IPS-20b (cell line): ENCODE data around the gene INPP5A.

Experiments used
- H3K27ac ChIP-seq: one replicate; pipeline ENCODE4 v1.5.1; 2013; ENCODE audit warnings: low read length
- H3K27me3 ChIP-seq: 2 replicates; pipeline ENCODE4 v1.6.1; 2013; ENCODE audit warnings: mild to moderate bottlenecking, low read length, inconsistent platforms; ENCODE audit not compliant: insufficient read depth
- H3K36me3 ChIP-seq: 2 replicates; pipeline ENCODE4 v1.6.1; 2013; ENCODE audit warnings: low read depth, mild to moderate bottlenecking, inconsistent platforms, low read length, moderate library complexity; ENCODE audit not compliant: insufficient read depth
- H3K4me1 ChIP-seq: 2 replicates; pipeline ENCODE4 v1.6.1; 2013; ENCODE audit warnings: mild to moderate bottlenecking, control low read depth, inconsistent platforms, low read length, moderate library complexity; ENCODE audit not compliant: insufficient read depth
- H3K4me3 ChIP-seq: 2 replicates; pipeline ENCODE4 v1.5.1; 2013; ENCODE audit warnings: mild to moderate bottlenecking, low read length, inconsistent platforms
- H3K9ac ChIP-seq: 2 replicates; pipeline ENCODE4 v1.6.1; 2013; ENCODE audit warnings: low read depth, mild to moderate bottlenecking, inconsistent platforms, low read length, moderate library complexity
- H3K9me3 ChIP-seq: 2 replicates; pipeline ENCODE4 v1.6.1; 2013; ENCODE audit warnings: mild to moderate bottlenecking, low read depth, low read length, inconsistent platforms; ENCODE audit not compliant: insufficient read depth

INPP5A gene

DNA sequence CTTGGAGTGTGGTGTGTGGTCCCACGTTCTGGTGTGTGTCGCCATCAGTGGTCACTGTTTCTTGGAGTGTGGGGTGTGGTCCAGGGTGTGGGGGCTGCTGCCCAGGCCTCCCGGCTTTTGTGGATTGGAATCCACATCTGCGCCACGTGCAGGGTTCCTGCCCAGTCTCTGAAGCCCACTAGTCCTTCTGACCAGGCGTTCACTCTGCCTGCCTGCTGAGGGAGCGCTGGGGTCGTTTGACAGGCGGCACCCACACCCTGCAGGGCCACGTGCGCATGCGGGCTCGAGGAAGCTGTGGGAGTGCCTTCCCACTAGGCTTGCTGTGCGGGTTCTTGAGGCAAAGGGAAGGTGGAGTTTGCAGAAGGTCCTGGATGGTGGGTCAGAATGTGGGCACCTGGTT lies 51.4 kb downstream of the INPP5A start:
- no peaks in the 10 kb centered on the region for H3K27me3 ChIP-seq
- no peak overlapping the region for H3K27ac ChIP-seq
- no peaks in the 10 kb centered on the region for H3K36me3 ChIP-seq
- no peak overlapping the region for H3K4me3 ChIP-seq
- no peak overlapping the region for H3K9ac ChIP-seq
- H3K4me1 ChIP-seq, result peaks cover 3% of the 10 kb centered on the region; the same call in 1 of the 2 replicates
- H3K9me3 ChIP-seq, result no peaks in the 10 kb centered on the region

DNA sequence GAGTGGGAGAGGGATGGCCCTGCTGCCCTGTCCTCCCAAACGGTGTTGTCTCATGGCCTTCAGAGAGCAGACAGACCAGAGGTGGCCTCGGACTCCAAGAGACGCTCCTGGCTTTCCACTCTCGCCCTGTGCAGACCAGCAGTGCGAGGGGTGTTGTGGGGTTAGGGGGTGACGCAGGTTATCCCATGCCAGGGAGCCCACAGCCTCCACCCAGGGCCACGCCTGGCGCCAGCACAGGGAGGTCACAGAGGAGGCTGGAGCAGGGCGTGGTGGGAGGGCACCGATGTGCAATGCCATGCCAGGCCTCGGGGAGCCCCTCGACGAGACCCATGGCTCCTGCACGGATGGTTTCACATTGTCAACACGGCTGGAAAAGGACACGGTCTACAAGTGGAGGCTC lies 52.1 kb downstream of the INPP5A start:
- Histone ChIP-seq H3K36me3 (no peaks in the 10 kb centered on the region), H3K4me1 (peaks cover 3% of the 10 kb centered on the region; the same call in 1 of the 2 replicates), H3K27ac (no peak overlapping the region), H3K27me3 (no peaks in the 10 kb centered on the region), H3K9ac (no peak overlapping the region), H3K9me3 (no peaks in the 10 kb centered on the region), H3K4me3 (no peak overlapping the region)

DNA sequence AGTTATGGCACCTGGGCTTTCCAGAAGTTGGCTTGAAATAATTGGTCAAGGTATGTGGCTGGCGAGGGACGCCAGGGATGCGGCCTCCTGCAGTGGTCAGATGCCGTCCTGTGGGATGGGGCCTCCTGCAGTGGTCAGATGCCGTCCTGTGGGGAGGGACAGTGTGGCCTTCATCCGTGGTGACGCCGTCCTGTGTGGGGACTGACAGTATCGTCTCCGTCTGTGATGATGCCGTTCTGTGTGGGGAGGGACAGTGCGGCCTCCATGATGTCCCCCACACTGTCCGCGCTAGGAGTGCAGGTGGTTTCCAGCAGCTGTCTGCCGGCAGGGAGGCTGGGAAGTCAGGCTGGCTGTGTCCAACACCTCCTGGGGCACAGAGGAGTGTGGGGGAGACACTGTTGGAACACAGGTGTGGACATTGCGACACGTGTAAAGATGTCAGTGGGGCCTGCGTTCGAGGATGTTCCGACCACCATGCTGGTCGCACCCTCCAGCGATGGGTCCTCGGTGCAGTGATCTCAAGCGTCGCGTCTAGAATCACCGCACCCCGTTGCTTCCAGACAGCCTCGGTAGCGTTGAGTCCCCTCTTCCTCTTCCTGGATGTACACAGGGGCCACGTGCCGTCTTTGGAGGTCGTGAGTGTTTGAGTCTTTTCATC lies 52.6 kb downstream of the INPP5A start:
- Histone ChIP-seq H3K9me3 (no peaks in the 10 kb centered on the region), H3K4me1 (peaks cover 3% of the 10 kb centered on the region; the same call in 1 of the 2 replicates), H3K9ac (no peak overlapping the region), H3K27ac (no peak overlapping the region), H3K27me3 (no peaks in the 10 kb centered on the region), H3K4me3 (no peak overlapping the region), H3K36me3 (no peaks in the 10 kb centered on the region)

DNA sequence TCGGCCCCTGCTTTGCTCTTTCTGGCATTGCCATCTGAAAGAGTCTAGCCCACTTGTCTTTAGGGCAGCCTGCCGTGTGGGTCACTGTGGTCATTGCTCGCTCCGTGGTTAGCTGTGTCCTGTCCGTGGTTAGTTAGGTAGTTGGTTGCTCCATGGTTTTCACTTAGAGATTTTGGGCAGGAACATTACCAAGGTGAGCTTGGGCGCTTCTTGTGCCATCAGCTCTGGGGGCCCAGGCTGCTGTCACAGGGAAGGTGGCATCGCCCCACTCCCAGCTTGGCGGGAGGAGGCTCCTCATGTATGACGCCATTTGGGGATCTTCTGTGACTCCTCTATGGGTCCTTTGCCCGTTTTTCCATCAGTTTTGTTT lies 53.1 kb downstream of the INPP5A start:
- Histone ChIP-seq H3K36me3 (no peaks in the 10 kb centered on the region), H3K27ac (no peak overlapping the region), H3K4me1 (peaks cover 3% of the 10 kb centered on the region; the same call in 1 of the 2 replicates)

DNA sequence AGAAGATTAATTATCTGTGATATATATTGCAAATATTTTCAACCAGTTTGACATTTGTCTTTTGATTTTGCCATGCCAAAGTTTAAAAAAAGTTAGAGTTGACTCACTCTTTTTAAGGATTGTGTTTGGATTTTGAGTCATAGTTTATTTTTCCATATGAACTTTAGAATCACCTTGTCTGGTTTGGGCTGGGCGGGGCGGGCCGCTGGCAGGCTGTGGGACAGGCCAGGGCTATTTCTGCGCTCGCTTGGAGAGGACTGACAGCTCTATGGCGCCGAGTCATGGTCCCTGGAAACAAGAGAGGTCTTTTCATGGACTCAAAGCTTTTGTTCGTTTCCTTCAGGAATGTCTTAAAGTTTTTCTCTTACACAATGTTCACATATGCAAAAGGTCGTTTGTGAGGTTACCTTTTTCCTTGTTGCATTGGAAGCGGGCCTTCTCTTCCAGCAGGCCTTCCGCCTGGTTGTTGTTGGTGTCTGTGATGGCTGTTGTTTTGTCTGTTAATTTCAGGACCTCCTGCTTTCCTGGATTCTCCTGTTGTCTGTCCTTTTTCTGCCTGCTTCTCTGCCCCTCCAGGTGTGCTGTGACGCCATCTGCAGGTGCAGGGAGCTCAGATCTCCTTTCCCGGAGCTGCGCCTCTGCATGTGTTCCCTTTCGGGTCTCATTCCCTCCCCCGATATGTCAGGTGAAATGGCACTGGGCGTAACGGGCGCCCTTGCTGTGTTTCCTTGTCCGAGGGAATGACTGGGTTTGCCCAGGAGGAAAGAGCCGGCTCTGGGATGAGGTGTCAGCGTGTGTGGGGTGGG lies 53.8 kb downstream of the INPP5A start:
- no peak overlapping the region; the same call in 1 of the 2 replicates for H3K9ac ChIP-seq
- no peak overlapping the region for H3K27ac ChIP-seq
- H3K9me3 ChIP-seq, result no peaks in the 10 kb centered on the region
- H3K4me3 ChIP-seq, result no peak overlapping the region
- H3K27me3 ChIP-seq, result no peaks in the 10 kb centered on the region
- peaks cover 3% of the 10 kb centered on the region; the same call in 1 of the 2 replicates for H3K4me1 ChIP-seq
- no peaks in the 10 kb centered on the region for H3K36me3 ChIP-seq

More for the DNA sequence above, 53.1 kb downstream of the INPP5A start:
- no peak overlapping the region for H3K9ac ChIP-seq
- no peaks in the 10 kb centered on the region for H3K9me3 ChIP-seq
- no peak overlapping the region for H3K4me3 ChIP-seq
- H3K27me3 ChIP-seq, result no peaks in the 10 kb centered on the region

DNA sequence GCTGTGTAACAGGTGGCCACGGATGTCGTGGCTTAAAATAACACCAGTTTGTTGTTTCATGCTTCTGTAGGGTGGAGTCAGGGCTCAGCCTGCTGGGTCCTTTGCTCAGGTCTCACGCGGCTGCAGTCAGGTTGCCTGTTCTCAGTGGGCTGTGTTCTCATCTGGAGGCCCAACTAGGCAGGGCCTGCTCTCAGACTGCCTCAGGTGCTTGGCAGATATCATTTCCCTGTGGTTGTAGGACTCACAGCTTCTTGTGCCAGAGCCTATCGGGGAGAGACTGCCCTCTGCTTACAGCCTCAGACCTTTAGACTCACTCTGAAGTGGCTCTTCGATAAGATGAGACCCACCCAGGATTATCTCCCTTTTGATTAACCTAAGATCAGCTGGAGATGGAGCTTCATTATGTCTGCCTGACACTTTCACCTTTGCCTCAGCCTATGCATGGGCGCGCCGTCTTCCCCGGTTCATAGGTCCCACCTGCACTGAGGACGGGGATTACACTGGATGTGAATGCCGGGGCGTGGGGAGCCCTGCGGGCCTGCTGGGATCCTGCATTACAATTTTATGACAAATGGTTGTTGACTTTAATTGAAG lies 55.3 kb downstream of the INPP5A start:
- H3K27me3 ChIP-seq, result no peaks in the 10 kb centered on the region
- no peaks in the 10 kb centered on the region for H3K36me3 ChIP-seq
- peaks cover 3% of the 10 kb centered on the region; the same call in 1 of the 2 replicates for H3K4me1 ChIP-seq
- no peak overlapping the region for H3K9ac ChIP-seq
- H3K4me3 ChIP-seq, result no peak overlapping the region
- no peaks in the 10 kb centered on the region for H3K9me3 ChIP-seq
- H3K27ac ChIP-seq, result no peak overlapping the region

DNA sequence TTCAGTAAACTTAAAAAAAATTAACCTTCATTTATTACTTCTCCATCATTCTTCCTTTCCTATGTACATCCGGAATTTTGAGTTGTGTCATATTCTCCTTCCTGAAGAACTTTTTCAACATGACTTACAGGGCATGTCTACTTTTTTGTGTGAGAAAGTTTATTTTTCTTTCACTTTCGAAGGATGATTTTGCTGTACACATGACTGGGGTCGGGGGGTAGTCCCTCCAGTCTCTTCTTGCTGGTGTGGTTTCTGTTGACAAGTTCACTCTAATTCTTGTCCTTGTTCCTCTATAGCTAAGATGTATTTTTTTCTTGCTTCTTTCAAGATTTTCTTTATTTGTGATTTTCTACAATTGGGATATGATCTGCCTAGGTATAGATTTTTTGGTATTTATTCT lies 55.8 kb downstream of the INPP5A start:
- Histone ChIP-seq H3K27ac (no peak overlapping the region), H3K4me1 (peaks cover 3% of the 10 kb centered on the region; the same call in 1 of the 2 replicates), H3K27me3 (no peaks in the 10 kb centered on the region), H3K36me3 (no peaks in the 10 kb centered on the region), H3K9ac (no peak overlapping the region), H3K4me3 (no peak overlapping the region), H3K9me3 (no peaks in the 10 kb centered on the region)

DNA sequence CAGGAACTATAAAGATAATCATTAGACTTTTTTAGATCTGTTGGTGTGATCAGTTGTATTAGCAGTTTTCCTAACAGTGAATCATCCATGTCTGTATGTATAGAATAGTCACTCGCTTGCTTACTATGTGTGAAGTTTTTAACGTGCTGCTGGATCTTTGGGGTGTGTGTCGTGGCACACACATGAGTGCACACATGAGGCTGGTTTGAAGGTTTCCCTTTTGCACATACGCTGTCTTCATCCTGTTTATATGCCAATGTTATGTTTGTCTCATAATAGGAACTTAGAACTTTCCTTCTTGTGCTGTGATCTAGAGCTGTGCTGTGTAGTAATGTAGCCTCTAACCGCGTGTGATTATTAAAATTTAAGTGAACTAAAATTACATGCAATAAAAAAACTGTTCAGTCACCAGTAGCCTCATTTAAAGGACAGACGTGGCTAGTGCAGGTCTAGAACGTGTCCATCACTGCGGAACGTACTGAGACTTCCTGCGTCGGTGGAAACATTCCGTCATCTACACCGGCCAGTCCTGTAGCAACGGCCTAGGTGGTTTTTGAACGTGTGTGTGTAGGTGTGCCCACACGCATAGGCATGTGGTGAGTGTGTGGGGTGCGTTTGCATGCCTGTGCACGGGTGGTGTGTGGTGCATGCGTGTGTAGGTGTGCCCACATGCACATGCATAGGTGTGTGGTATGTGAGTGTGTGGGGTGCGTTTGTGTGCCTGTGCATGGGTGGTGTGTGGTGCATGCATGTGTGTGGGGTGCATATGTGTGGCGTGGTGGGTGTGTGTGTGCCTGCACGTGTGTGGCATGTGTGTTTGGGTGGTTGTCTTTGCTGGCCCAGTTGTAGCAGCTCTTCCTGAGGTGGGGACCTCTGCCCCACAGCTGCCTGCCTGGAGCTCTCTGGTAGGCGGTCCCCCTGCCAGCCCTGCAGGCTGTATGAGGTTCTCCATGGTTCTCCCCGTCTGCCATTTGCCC lies 56.6 kb downstream of the INPP5A start:
- Histone ChIP-seq H3K27ac (no peak overlapping the region), H3K36me3 (no peaks in the 10 kb centered on the region), H3K4me3 (no peak overlapping the region)

DNA sequence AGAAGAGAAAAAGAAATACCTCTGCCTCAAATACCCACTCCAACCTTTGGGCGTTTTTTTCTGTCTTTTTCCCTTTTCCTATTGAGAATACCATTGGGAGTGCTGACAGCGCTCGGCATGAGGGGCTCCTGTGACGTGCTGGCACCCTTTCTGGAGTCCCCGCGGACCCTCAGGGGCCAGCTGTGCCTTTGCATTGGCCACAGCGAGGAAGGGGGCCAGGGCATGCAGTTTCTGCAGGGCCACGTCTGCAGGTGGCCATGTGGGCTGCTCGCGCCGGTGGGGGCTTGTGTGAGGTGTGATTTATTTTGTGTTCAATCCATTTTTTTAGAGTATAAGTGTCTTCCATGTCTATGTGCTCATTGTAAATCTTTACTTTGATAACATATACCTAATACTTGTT lies 57.4 kb downstream of the INPP5A start:
- H3K27me3 ChIP-seq, result no peaks in the 10 kb centered on the region
- H3K9ac ChIP-seq, result no peak overlapping the region
- no peak overlapping the region for H3K4me3 ChIP-seq
- H3K4me1 ChIP-seq, result peaks cover 3% of the 10 kb centered on the region; the same call in 1 of the 2 replicates
- peaks cover 6% of the 10 kb centered on the region for H3K9me3 ChIP-seq
- no peaks in the 10 kb centered on the region for H3K36me3 ChIP-seq
- H3K27ac ChIP-seq, result no peak overlapping the region

More for the DNA sequence above, 56.6 kb downstream of the INPP5A start:
- H3K4me1 ChIP-seq, result peaks cover 3% of the 10 kb centered on the region; the same call in 1 of the 2 replicates
- no peaks in the 10 kb centered on the region for H3K9me3 ChIP-seq
- H3K9ac ChIP-seq, result no peak overlapping the region
- H3K27me3 ChIP-seq, result no peaks in the 10 kb centered on the region

DNA sequence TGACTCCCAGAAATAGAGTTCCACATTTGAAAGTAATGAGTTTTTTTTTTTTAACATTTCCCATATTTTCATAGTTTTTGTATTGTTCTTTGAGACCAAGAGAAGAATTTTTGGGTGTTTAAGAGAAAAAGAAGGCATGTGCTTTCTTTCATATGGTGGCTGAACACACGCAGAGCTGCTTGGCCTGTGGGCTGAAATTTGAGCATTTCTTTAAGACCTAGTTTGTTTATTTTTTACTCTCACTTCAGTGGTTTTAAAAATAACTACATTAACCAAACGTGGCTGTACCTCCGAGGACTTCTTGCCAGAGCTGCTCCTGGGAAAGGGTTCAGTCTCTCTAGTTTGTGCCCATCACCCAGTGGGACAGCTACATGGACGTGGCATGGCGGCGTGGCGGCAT lies 58.3 kb downstream of the INPP5A start:
- Histone ChIP-seq H3K4me1 (peaks cover 3% of the 10 kb centered on the region; the same call in 1 of the 2 replicates), H3K9me3 (peaks cover 14% of the 10 kb centered on the region), H3K4me3 (no peak overlapping the region), H3K27ac (no peak overlapping the region), H3K9ac (no peak overlapping the region), H3K27me3 (no peaks in the 10 kb centered on the region), H3K36me3 (no peaks in the 10 kb centered on the region)

DNA sequence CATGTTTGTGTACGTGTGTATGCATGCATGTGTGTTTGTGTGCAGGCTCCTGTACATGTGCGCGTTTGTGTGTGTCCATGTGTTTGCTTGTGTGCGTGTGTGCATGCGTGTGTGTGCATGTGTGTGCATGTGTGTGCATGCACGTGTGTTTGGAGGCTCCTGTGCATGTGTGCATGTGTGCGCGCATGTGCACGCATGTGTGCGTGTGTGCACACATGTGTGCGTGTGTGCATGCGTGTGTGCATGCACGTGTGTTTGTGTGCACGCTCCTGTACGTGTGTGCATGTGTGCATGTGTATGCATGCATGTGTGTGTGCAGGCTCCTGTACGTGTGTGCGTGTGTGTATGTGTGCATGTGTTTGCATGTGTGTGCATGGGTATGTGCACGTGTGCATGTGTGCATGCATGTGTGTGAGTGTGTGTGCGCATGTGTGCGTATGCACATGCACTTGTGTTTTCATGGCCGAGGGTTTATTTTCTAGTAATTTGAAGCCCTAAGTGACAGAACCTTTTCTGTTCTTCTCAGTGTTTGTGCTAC lies 59.2 kb downstream of the INPP5A start:
- no peak overlapping the region for H3K4me3 ChIP-seq
- H3K36me3 ChIP-seq, result no peaks in the 10 kb centered on the region
- H3K27me3 ChIP-seq, result no peaks in the 10 kb centered on the region
- H3K27ac ChIP-seq, result no peak overlapping the region
- H3K9me3 ChIP-seq, result peaks cover 20% of the 10 kb centered on the region
- no peaks in the 10 kb centered on the region for H3K4me1 ChIP-seq
- H3K9ac ChIP-seq, result no peak overlapping the region
